Measurements from ENCODE around the gene PIGZ.

DNA sequence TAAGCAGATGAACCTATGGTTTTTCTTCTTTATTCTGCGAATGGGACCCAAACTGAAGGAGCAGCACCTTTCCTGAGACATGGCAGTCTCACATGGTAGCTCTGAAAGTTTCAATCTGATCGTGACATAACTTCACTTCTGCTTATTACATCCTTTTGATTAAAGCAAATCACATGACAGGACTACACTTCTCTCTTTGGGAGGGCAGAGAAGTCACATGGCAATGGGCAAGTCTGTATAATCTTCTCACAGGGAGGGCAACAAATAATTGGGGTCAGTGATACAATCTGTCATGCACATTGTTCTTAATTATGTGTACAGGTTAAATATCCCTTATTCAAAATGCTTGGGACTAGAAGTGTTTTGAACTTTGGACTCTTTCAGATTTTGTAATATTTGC lies 47.9 kb downstream of the PIGZ start:
- no peak for TF ChIP-seq GATA2 (IDR thresholded peaks at IDR 0.05; ENCODE audit: low read depth, low read length)
- no peak for TF ChIP-seq GATA3 (IDR thresholded peaks at IDR 0.05; ENCODE audit: low read depth, low read length)
